Measurements from ENCODE around the gene CHCT1.
"Not testable (repeated sequence)": the region's sequence is repeated elsewhere in the genome, so short reads cannot be mapped to it uniquely, and the experiment has no call there.

The CHCT1 gene

DNA sequence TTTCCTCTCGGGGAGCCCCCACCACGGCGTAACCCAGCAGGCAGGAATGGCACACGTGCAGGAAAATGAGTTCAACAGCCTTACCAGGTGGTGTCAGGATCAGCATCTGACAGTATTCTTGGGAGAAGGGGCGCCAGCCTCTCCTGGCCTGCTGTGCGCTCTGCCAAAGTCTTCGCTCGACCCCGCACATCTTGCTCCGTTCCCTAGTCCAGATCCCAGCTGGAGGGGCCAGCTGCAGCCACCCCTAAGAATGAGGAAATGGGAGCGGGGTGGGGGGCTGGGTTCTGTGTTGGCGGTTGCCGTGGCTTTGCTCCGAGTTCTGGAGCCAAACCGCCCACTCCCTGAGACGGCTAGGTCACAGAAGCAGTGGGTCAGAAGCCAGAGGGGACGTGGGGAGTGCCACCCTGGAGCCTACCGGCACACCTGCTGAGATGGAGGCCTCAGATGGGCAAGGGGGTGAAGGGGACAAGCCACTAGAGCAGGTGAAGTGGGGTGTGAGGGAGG is at the start of gene CHCT1:
CHCT1 (plus strand) TSS at position 328 of the 504 bp plus-strand sequence; CDS start at position 432, 104 bp downstream.
- no peak for DNase-seq (ENCODE audit: low spot score)

- peak; percentile 40 for DNase-seq (ENCODE audit: low spot score)
Measured at GRCh38 chr17:60372790-60373483, 49.4 kb upstream of the CHCT1 start.

GRCh38 chr17:60378187-60378586 is 44.1 kb upstream of the CHCT1 start:
- DNase-seq (ENCODE audit: low spot score): not testable (repeated sequence)

DNA sequence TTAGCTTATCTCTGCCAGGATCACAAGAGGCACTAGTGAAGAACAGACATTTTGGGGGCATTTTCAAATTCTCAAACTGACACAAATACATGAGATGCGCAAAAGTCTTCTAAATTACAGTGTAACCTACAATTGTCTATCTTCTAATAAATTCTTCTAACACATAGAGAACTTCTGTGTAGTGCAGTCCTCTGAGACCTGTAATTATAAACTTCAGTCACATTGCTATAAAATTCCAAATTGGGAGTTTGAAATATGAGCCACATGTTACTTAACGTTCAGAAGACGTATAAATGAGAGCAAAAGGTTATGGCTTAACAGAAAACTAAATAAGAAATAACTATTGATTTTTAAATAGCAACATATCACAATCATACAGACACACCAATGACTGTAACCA is 42.8 kb upstream of the CHCT1 start:
- DNase-seq (ENCODE audit: low spot score): not testable (repeated sequence)

GRCh38 chr17:60381958-60382357 is 40.3 kb upstream of the CHCT1 start:
- DNase-seq (ENCODE audit: low spot score): no peak

DNA sequence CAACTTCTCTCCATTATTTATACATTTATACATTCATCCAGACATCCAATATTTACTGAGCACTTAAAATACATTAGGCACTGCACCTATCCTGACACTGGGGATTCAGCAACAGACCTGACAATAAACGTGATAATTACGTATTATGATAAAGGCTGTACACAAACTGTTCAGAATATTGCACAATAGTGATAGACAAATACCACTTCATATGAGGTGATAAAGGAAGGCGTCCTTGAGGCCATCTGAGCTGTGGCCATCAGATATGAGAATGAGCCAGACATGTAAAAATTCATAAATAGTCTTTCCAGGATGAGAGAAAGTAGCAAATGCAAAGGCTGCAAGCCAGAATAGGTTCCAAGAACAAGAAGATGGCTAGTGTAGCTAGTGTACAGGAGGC is 38.9 kb upstream of the CHCT1 start:
- DNase-seq (ENCODE audit: low spot score): no peak

GRCh38 chr17:60384921-60385320 is 37.4 kb upstream of the CHCT1 start:
- DNase-seq (ENCODE audit: low spot score): not testable (repeated sequence)

- no peak for DNase-seq (ENCODE audit: low spot score)
Measured at GRCh38 chr17:60386147-60387058, 35.9 kb upstream of the CHCT1 start.

GRCh38 chr17:60387666-60388065 is 34.6 kb upstream of the CHCT1 start:
- no peak for DNase-seq (ENCODE audit: low spot score)

GRCh38 chr17:60388742-60389141 is 33.5 kb upstream of the CHCT1 start:
- DNase-seq (ENCODE audit: low spot score): no peak

DNA sequence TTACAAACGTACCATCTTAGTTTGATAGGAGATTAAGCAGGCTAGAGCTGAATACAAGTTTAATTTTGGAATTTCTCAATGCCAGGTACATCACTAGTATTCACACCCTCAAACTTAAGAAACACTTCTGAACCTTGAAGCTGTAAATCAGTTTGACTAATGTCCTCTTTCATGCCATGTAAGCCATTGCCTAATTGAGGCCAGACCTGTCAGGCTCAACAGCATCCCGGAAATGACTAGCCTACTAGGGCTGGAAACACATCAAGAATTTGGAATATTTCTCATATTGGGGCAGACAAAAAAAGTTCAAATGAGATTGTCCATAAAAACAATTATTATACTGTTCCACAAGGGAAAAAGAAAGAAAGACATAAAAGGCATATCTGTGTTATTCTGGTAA is 32.1 kb upstream of the CHCT1 start:
- DNase-seq (ENCODE audit: low spot score): peak; percentile 82

- DNase-seq (ENCODE audit: low spot score): peak; percentile 55
Measured at GRCh38 chr17:60390925-60391470, 31.3 kb upstream of the CHCT1 start.

- DNase-seq (ENCODE audit: low spot score): no peak
Measured at GRCh38 chr17:60391471-60392041, 30.7 kb upstream of the CHCT1 start.

DNA sequence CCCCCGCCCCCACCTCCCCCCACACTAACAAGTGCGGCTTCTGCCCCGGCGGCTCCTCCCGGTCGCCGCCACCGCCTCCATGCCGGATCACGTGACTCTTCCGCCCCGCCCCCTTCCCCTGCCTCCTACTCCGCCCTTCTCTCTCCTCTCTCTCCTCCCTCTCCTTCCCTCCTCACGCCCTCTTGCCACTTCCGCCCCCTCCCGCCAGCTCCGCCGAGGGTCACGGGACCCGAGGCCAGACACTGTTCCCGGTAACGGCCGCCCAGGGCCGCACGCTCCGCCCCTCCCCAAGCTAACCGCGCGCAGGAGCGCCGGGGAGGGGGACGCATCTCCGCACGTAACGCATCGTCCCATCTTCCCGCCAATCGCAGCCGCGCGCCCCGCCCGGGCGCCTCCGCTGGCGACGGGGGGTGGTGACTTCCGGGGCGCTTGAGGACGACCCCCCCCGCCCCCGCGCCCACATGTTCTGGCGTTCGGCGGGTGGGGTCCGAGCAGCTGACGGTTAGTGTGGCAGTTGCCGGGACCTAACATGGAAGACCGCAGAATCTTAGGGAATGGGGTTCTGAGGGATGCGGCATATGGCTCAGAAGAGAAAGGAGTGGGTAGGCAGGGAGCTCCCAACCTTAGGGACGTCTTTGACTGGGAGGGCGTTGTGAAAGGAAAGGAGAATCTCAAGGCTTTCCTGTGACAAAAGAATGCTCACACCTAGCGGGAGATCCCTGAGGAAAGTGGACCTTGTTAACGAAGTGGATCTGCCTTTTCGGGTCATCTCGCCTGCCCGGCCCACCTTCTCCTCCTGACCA is 30.0 kb upstream of the CHCT1 start, which contains the start of gene USP32:
USP32 (minus strand) TSS at position 92 of the 803 bp plus-strand sequence. CDS start 194 bp downstream, outside the sequence.
- peak; percentile 98 for DNase-seq (ENCODE audit: low spot score)

GRCh38 chr17:60392845-60393702 is 29.2 kb upstream of the CHCT1 start:
- DNase-seq (ENCODE audit: low spot score): peak; percentile 41

DNA sequence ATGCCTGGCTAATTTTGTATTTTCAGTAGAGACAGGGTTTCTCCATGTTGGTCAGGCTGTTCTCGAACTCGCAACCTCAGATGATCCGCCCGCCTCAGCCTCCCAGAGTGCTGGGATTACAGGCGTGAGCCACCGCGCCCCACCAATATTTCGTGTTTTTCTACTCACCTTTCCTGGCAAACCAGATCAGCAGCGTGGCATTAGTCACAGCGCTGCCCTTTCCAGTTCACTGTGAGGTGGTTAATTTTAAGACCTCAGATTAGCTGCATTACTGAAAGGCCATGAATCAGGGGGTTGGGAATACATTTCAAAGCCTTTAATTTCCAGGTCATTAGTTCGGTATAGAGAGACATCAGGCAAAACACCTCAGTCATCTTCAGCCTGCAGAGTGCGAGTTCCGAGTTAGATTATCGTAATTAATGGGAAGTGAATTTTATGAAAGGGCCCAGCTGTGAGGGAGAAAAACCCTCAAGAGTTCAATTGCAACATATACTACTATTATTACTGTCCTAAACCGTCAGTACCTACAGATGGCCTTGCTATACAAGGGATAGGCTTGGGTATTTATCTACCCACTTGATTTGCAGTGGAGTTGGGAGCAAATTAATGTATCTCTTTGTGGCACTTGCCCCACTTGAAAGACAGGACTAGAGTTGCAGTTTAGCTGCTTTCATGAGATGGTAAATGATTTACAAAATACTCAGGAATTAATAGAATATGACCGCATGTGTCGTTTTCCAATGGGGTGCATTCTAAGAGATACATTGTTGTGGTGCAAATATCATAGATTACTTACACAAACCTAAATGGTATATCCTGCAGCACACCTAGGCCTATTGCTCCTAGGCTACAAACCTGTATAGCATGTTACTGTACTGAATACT is 28.2 kb upstream of the CHCT1 start:
- no peak for DNase-seq (ENCODE audit: low spot score)

- DNase-seq (ENCODE audit: low spot score): no peak
Measured at GRCh38 chr17:60395508-60396065, 26.7 kb upstream of the CHCT1 start.

DNA sequence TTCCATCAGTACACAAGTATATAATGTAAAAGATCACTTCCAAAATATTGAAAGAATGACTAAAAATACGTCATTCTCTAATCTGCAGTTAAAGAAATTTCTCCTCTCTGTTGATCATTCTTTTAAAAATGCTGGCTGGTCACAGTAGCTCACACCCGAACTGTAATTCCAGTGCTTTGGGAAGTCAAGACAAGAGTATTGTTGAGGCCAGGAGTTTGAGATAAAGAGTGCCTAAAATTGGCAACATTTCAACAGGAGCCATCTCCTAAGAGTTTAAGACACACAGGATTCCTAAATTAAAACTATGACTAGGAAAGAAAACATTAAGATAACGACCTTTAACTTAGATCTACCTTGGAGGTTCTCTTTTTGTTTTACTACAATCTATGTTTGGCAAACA is 25.9 kb upstream of the CHCT1 start:
- DNase-seq (ENCODE audit: low spot score): no peak
